BLaER1 treated with 17β-estradiol and CSF1 and Interleukin-3, amounts not matched to agents 10 nM and 100 nM (cell line): Measurements from ENCODE around the gene RND3.

Experiments
- H3K27ac ChIP-seq, 11 experiments: shearing (Covaris generic); formaldehyde crosslinking; 2 replicates each; pipeline ENCODE4 v1.8.1; 2022
- H3K27me3 ChIP-seq, 11 experiments: shearing (Covaris generic); formaldehyde crosslinking; 2 replicates each; pipeline ENCODE4 v1.8.1; 2022
- H3K36me3 ChIP-seq, 11 experiments: shearing (Covaris generic); formaldehyde crosslinking; 2 replicates each; pipeline ENCODE4 v1.8.1; 2022
- H3K4me1 ChIP-seq, 10 experiments: shearing (Covaris generic); formaldehyde crosslinking; 2 replicates each; pipeline ENCODE4 v1.8.1; 2022
- H3K4me2 ChIP-seq, 11 experiments: shearing (Covaris generic); formaldehyde crosslinking; 2 replicates each; pipeline ENCODE4 v1.8.1; 2022
- H3K4me3 ChIP-seq, 10 experiments: shearing (Covaris generic); formaldehyde crosslinking; 2 replicates each; pipeline ENCODE4 v1.8.1; 2022
- H3K9ac ChIP-seq, 11 experiments: shearing (Covaris generic); formaldehyde crosslinking; 2 replicates each; pipeline ENCODE4 v1.8.1; 2022
- H3K9me3 ChIP-seq, 11 experiments: shearing (Covaris generic); formaldehyde crosslinking; replicated peaks in 1 of 11; 2 replicates each; pipeline ENCODE4 v1.8.1; 2022
- H4K20me1 ChIP-seq, 11 experiments: shearing (Covaris generic); formaldehyde crosslinking; 2 replicates each; pipeline ENCODE4 v1.8.1; 2022
- Cebpa-rat ChIP-seq, 11 experiments: shearing (Covaris generic); IDR thresholded peaks; 2 replicates each; pipeline ENCODE4 v1.8.1; 2022

Gene RND3

GRCh38 chr2:150429384-150429961, 58.0 kb downstream of the RND3 start:
- H3K9me3 ChIP-seq, result peaks cover 0 to under 1% (median 0%) of the 10 kb centered on the region in 11 experiments; a peak in 1 of 22 replicates
- H3K9ac ChIP-seq, result no peak overlapping the region
- H3K4me2 ChIP-seq, result no peak overlapping the region
- H3K4me1 ChIP-seq, result peaks cover 0 to 20% (median 3%) of the 10 kb centered on the region in 10 experiments; a peak in 10 of 20 replicates
- no peak for TF ChIP-seq Cebpa-rat (IDR thresholded peaks at IDR 0.05)
- H3K36me3 ChIP-seq, result no peaks in the 10 kb centered on the region
- H3K27me3 ChIP-seq, result peaks cover 0 to 26% (median 0%) of the 10 kb centered on the region in 11 experiments; a peak in 3 of 22 replicates
- H3K4me3 ChIP-seq, result no peak overlapping the region
- H4K20me1 ChIP-seq, result 0 out of 22 replicates have a peak, but pooled peaks cover 0 to 3% (median 0%) of the 10 kb centered on the region in 11 experiments
- no peak overlapping the region for H3K27ac ChIP-seq

DNA sequence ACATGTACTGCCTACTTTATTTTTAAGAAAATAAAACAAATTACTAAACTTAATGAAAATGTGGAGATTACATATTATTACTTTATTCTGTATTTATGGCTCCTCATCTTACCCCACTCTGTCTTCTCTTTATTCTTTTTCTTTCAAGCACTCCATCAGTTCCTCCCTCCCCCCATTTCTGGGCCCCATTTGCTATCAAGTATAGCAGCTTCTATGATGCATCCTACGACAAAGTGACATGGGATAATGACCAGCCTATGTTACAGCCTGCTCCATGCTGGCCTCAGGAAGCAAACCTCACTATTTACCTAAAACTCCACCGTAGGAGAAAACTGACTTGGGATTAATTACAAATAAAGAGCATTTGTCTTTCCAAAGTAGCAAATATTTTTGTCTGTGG, 58.8 kb downstream of the RND3 start:
- H3K9ac ChIP-seq, result no peak overlapping the region
- H3K27me3 ChIP-seq, result peaks cover 0 to 34% (median 0%) of the 10 kb centered on the region in 11 experiments; a peak in 3 of 22 replicates
- no peaks in the 10 kb centered on the region for H3K36me3 ChIP-seq
- H4K20me1 ChIP-seq, result 0 out of 22 replicates have a peak, but pooled peaks cover 0 to 3% (median 0%) of the 10 kb centered on the region in 11 experiments
- no peak overlapping the region for H3K4me3 ChIP-seq
- H3K27ac ChIP-seq, result no peak overlapping the region
- TF ChIP-seq Cebpa-rat (IDR thresholded peaks at IDR 0.05), result no peak
- H3K4me2 ChIP-seq, result no peak overlapping the region
- H3K9me3 ChIP-seq, result no peaks in the 10 kb centered on the region
- peaks cover 0 to 20% (median 3%) of the 10 kb centered on the region in 10 experiments; a peak in 10 of 20 replicates for H3K4me1 ChIP-seq

DNA sequence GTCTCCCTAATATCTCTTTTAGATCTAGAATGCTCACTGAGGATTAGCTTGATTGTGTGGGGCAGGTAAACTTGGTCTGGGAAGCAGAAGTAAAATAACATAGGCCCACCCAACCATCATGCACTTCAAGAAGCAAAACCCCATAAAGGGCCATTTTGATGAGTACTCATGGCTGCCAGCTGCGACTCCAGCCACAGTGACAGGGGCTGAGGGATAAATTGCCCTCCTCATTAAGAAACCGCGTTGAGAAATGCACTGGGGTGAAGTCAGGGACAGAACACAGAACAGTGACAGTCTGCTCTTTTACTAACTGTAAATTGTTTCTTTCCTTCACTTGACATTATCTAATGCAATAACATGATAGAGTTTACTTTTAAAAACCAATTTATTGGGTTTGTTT, 60.2 kb downstream of the RND3 start:
- 0 out of 22 replicates have a peak, but pooled peaks cover 0 to 3% (median 0%) of the 10 kb centered on the region in 11 experiments for H4K20me1 ChIP-seq
- no peaks in the 10 kb centered on the region for H3K9me3 ChIP-seq
- peak overlapping the region in 3 of 11 experiments; percentile 70 to 80 (median 74); a peak in 2 of 22 replicates for H3K4me2 ChIP-seq
- H3K27me3 ChIP-seq, result peaks cover 0 to 39% (median 0%) of the 10 kb centered on the region in 11 experiments; a peak in 3 of 22 replicates
- H3K4me1 ChIP-seq, result peaks cover 0 to 20% (median 3%) of the 10 kb centered on the region in 10 experiments; a peak in 10 of 20 replicates
- H3K4me3 ChIP-seq, result no peak overlapping the region
- H3K27ac ChIP-seq, result no peak overlapping the region
- TF ChIP-seq Cebpa-rat (IDR thresholded peaks at IDR 0.05), result no peak
- no peak overlapping the region for H3K9ac ChIP-seq
- no peaks in the 10 kb centered on the region for H3K36me3 ChIP-seq

DNA sequence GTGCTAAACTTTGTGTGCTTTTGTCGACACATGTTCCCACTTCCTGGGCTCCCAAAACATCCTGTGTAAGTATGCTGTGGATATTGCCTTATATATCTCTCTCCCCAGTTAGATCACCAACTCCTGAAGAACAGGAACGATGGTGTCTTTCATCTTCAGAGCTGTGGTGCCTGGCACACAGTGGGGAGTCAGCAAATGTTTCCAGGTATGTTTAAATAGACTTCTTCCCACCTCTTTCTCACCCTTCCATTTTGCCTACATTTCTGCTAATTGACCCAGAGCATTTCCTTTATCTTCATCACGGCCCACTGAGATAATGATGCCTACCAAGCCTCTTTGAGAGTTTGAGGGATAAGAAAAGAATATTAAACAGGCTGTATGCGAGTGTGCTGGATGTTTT, 60.7 kb downstream of the RND3 start:
- Histone ChIP-seq H3K4me2 (peak overlapping the region in 6 of 11 experiments; percentile 6 to 80 (median 64); a peak in 10 of 22 replicates), H3K4me1 (peaks cover 0 to 20% (median 3%) of the 10 kb centered on the region in 10 experiments; a peak in 10 of 20 replicates), H3K27me3 (peaks cover 0 to 39% (median 0%) of the 10 kb centered on the region in 11 experiments; a peak in 3 of 22 replicates), H3K9ac (no peak overlapping the region), H4K20me1 (0 out of 22 replicates have a peak, but pooled peaks cover 0 to 3% (median 0%) of the 10 kb centered on the region in 11 experiments), H3K4me3 (no peak overlapping the region), H3K36me3 (no peaks in the 10 kb centered on the region), H3K9me3 (no peaks in the 10 kb centered on the region), H3K27ac (peak overlapping the region in 3 of 11 experiments; percentile 18 to 35 (median 33); a peak in 3 of 22 replicates)
- TF ChIP-seq Cebpa-rat (IDR thresholded peaks at IDR 0.05), result no peak

DNA sequence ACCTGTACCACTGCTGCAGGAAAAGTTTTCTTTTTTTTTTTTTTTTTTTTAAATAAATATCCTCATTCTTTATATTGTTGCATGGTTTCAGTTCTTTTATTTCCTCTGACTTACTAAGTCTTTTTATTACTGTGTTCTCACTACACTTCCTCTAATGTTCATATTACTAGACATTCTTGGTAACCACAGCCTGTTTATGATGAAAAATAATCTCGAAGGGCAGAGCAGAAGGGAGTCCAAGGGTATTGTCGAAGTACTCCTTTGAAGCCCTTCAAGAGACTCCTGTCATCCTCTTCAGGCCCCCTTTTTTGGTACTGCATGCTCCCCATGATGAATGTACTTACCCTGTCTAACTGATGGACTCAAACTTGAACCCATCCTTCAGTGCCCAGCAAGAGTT, 61.2 kb downstream of the RND3 start:
- H3K9ac ChIP-seq, result no peak overlapping the region
- H3K36me3 ChIP-seq, result no peaks in the 10 kb centered on the region
- TF ChIP-seq Cebpa-rat (IDR thresholded peaks at IDR 0.05), result no peak
- H3K9me3 ChIP-seq, result no peaks in the 10 kb centered on the region
- H4K20me1 ChIP-seq, result 0 out of 22 replicates have a peak, but pooled peaks cover 0 to 3% (median 0%) of the 10 kb centered on the region in 11 experiments
- no peak overlapping the region for H3K4me3 ChIP-seq
- H3K4me1 ChIP-seq, result peaks cover 0 to 20% (median 3%) of the 10 kb centered on the region in 10 experiments; a peak in 10 of 20 replicates
- H3K4me2 ChIP-seq, result peak overlapping the region in 6 of 11 experiments; percentile 6 to 80 (median 64); a peak in 10 of 22 replicates
- peaks cover 0 to 39% (median 0%) of the 10 kb centered on the region in 11 experiments; a peak in 3 of 22 replicates for H3K27me3 ChIP-seq
- H3K27ac ChIP-seq, result peak overlapping the region in 3 of 11 experiments; percentile 18 to 35 (median 33); a peak in 3 of 22 replicates

DNA sequence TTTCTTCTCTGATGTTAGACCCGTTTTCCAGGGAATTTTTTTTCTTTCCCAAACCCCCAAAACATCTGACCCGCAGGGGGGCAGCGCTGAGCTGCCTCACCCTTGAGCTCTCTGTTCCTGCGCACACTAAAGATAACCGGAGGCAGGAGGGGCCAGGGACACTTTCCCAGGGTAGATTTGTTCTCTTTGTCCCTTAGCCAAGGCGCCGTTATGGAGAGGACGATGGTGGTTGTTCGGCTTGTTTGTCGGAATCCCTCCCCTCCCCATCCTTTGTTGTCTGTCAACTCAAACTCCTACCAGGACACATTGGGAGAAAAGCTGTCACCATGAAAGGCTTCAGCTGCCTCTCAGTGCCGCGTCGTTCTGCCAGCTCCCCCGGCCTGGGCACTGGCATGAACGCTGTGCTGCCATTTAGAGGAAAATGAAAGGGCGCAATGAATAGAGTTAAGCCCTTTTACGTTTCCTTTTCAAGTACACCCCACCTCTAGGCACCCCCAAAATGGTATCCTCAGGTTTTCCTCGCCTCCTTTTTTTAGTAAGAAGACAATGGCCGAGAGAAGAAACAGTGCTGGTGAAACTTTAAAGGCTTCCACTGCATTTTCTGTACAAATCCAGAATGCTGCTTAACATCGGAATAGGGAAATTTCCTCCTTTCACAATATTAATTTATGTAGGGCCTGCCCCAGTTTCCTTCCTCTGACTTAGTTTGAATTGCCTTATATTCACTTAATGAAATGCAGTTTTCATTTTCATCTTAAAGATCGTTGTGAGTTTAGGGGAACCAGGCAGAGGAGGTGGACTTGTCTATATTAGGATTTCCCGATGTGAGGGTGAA, 62.1 kb downstream of the RND3 start:
- Histone ChIP-seq H3K9ac (no peak overlapping the region), H3K4me1 (peaks cover 0 to 20% (median 3%) of the 10 kb centered on the region in 10 experiments; a peak in 10 of 20 replicates), H3K9me3 (no peaks in the 10 kb centered on the region), H3K36me3 (no peaks in the 10 kb centered on the region), H3K27ac (no peak overlapping the region), H3K27me3 (peaks cover 0 to 39% (median 0%) of the 10 kb centered on the region in 11 experiments; a peak in 3 of 22 replicates), H3K4me2 (peak overlapping the region in 3 of 11 experiments; percentile 70 to 80 (median 74); a peak in 6 of 22 replicates), H3K4me3 (no peak overlapping the region), H4K20me1 (0 out of 22 replicates have a peak, but pooled peaks cover 0 to 3% (median 0%) of the 10 kb centered on the region in 11 experiments)
- TF ChIP-seq Cebpa-rat (IDR thresholded peaks at IDR 0.05), result no peak

DNA sequence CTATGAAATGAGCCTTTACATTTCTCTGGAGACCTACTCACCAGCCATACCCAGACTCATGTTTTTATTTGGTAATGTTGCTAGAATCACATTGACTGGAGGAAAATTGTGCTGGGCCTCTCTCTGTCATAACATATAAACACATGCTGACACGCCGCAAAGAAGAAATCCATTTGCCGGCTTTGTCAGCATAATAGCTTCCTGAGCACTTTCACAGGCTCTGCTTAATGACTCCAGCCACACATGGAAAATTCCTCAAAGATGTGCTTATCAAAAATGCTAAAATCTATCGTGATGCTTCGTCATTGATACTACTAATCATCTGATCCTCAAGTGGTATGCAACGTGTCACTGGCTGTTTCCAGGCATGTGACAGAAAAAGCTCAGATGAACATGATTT, 63.1 kb downstream of the RND3 start:
- Histone ChIP-seq H3K4me3 (no peak overlapping the region), H3K4me1 (peaks cover 0 to 20% (median 3%) of the 10 kb centered on the region in 10 experiments; a peak in 10 of 20 replicates), H3K36me3 (no peaks in the 10 kb centered on the region), H3K4me2 (no peak overlapping the region), H3K27ac (no peak overlapping the region), H3K27me3 (peaks cover 0 to 33% (median 0%) of the 10 kb centered on the region in 11 experiments; a peak in 3 of 22 replicates), H4K20me1 (0 out of 22 replicates have a peak, but pooled peaks cover 0 to 3% (median 0%) of the 10 kb centered on the region in 11 experiments), H3K9me3 (no peaks in the 10 kb centered on the region), H3K9ac (no peak overlapping the region)
- TF ChIP-seq Cebpa-rat (IDR thresholded peaks at IDR 0.05), result no peak

DNA sequence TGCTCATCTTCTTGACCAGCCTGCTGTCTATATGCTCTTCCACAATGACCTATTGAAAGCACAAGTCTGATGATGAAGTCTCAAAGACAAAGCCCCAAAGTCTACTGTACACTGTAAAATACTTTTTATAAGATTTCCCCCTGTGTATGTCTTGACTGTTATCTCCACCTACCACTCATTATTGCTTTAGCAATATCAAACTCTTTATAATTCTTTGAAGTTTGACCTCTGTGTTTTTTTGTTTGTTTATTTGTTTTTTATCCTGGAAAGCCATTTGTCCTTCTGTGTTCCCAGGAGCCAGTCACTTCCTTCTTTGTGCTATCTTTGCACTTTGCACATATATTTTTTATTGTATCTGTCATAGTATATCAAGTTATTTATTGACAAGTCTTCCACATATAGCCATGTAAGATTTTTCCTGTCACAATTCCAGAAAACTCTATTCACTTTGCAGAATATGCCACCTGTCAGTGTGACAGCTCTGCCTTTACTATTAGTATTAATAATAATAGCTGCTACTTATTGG, 66.3 kb downstream of the RND3 start:
- H3K4me3 ChIP-seq, result no peak overlapping the region
- TF ChIP-seq Cebpa-rat (IDR thresholded peaks at IDR 0.05), result no peak
- peaks cover 0 to 9% (median 0%) of the 10 kb centered on the region in 10 experiments; a peak in 7 of 20 replicates for H3K4me1 ChIP-seq

More for the DNA sequence above, 66.3 kb downstream of the RND3 start:
- Histone ChIP-seq H3K9ac (no peak overlapping the region), H3K27ac (no peak overlapping the region), H3K9me3 (peaks cover 0 to 6% (median 0%) of the 10 kb centered on the region in 11 experiments; a peak in 5 of 22 replicates), H3K27me3 (peaks cover 0 to 25% (median 0%) of the 10 kb centered on the region in 11 experiments; a peak in 3 of 22 replicates), H3K36me3 (no peaks in the 10 kb centered on the region), H4K20me1 (no peaks in the 10 kb centered on the region), H3K4me2 (no peak overlapping the region)
